Sciatic nerve (tissue), 2 donors: ENCODE data around the gene RBM26. TPM values are rescaled to one million over a fixed set of nuclear protein-coding genes. Genes with fewer than 3 reads are reported as not detected.

Experiments
- ATAC-seq: fragments of 200-7000 bp; cut with Tn5 transposase; one replicate; pipeline ENCODE4 v1.9.1; 2020; ENCODE audit warnings: mild to moderate bottlenecking, moderate library complexity
- DNase-seq: peaks from one replicate; pipeline ENCODE4 v3.0.0-alpha.2; 2020; ENCODE audit warnings: low spot score
- intact Hi-C: fragments of 100-400 bp; cut with DNase I; formaldehyde crosslinking; loops from one replicate; pipeline ENCODE4 v1.14.2; 2022
- total RNA-seq: library from RNA; stranded (reverse); fragmentation: NEBNext Ultra II Directional; extraction: Animal tissue kit (Norgen Biotek cat#: 25700); gene quantifications from one replicate; pipeline ENCODE4 v1.2.1, GENCODE V29; 2021
- donor health status: DM: no; HTN: no; CAD: no.
- donor health status: DM: no; HTN: no; CAD: no.

Gene RBM26
- total RNA-seq, 1 donor from 2014 or later: 65.9 TPM

DNA sequence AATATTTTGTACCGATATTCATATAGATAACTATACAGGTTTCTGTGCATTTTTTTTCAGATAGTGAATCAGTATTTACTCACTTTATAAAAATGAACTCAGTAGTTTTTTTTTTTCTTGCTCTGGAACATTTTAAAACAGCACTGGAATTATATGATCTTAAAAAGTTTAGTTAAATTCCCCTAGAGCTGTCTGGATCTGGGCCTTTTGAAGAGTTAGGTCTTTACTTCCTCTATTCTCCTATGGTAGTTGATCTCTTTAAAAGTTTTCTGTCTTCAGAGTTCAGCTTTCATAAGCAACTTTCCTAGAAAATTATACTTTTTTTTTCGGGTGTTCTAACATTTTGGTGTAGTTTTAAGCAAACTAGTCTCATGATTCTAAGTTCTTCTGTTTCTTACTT lies 21.8 kb upstream of the RBM26 start:
- ATAC-seq: no peak
- intact Hi-C loops: no loop called here
- DNase-seq: no peak

- DNase-seq (no peak), ATAC-seq (no peak)
- intact Hi-C loops: no loop called here
Observed at GRCh38 chr13:79427265-79427664, 21.2 kb upstream of the RBM26 start.

GRCh38 chr13:79423801-79424642 lies 18.0 kb upstream of the RBM26 start:
- intact Hi-C loops: loop anchor here (5.0 kb wide), 1 partner anchor 113 kb away; no protein-coding TSS in a partner anchor
- no peak for ATAC-seq
- DNase-seq: no peak

GRCh38 chr13:79423340-79423739 lies 17.3 kb upstream of the RBM26 start:
- no peak for ATAC-seq
- intact Hi-C loops: loop anchor here (5.0 kb wide), 1 partner anchor 114 kb away; no protein-coding TSS in a partner anchor
- DNase-seq: no peak

GRCh38 chr13:79419365-79419764 lies 13.3 kb upstream of the RBM26 start:
- no peak for ATAC-seq
- intact Hi-C loops: no loop called here
- DNase-seq: no peak

GRCh38 chr13:79417741-79418140 lies 11.7 kb upstream of the RBM26 start:
- ATAC-seq: no peak
- intact Hi-C loops: no loop called here

GRCh38 chr13:79413521-79413920 lies 7.5 kb upstream of the RBM26 start:
- ATAC-seq (no peak), DNase-seq (no peak)
- intact Hi-C loops: no loop called here

More at GRCh38 chr13:79417741-79418140, 11.7 kb upstream of the RBM26 start:
- DNase-seq: no peak

GRCh38 chr13:79409828-79410227 lies 3.8 kb upstream of the RBM26 start:
- DNase-seq (no peak), ATAC-seq (no peak)
- intact Hi-C loops: no loop called here

DNA sequence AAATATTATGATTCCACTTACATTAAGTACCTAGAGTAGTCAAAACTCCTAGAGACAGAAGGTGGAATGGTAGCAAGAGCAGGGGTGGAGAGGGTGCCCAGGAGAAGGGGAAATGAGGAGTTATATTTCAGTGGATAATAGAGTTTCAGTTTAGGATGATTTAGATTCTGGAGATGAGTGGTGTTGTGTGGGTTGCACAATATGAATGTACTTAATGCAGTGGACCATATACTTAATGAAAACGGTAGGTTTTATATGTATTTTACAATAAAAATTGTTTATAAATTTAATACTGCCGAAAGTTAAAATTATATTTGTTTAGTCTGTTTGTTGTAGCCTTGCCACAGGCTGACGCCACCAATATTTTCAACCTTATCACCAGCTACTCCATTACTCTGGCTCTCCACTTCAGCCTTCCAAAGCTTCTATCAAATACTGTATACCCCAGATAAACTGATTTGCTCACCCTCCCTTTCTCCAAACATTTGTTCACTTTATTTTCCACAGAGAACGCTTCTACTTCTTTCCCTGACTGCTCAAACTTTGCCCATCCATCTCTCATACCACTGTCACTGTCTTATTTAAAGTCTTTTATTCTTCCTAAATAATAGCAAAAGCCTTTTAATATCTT lies 1.4 kb upstream of the RBM26 start:
- intact Hi-C loops: no loop called here
- no peak for DNase-seq
- ATAC-seq: no peak

DNA sequence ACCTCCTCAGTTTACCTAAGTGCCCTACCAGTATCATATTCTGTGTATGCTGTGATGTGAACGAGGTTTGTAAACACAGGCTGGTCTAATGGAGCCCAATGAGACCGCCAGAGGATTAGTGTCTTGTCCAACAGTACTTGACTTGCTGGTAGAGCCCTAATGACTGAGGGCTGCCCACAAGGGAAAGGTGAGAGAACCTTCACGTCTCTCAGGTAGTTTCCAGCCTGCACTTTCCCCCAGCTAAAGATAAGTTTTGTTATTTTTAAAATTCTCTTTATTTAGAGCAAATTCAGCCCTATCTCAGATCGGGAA lies 498 bp upstream of the RBM26 start:
- DNase-seq: no peak
- intact Hi-C loops: no loop called here

GRCh38 chr13:79405501-79405830 lies 589 bp downstream of the RBM26 start:
- DNase-seq: peak; percentile 57
- ATAC-seq: no peak
- intact Hi-C loops: no loop called here

More for the DNA sequence above, 498 bp upstream of the RBM26 start:
- ATAC-seq: peak; percentile 61

DNA sequence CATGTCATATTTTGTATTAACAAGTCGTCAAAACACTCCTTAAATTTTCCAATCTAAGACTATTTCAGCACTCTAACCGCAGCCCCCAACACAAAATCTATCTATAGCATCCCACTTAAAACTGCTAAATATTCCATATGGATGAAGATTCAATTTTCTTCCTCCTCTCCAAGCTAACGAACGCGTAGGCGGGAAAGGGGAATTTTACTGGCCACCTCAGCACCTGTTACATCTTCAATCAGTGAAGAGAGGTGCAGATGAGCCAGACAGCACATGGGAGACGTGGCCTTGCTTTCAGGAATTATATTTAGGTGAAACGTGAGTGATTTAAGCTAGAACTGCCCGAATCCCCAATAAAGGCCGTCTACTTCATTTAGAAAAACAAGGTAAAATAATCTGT lies 1.1 kb downstream of the RBM26 start:
- ATAC-seq (no peak), DNase-seq (no peak)
- intact Hi-C loops: no loop called here

GRCh38 chr13:79404361-79404760 lies 1.7 kb downstream of the RBM26 start:
- no peak for ATAC-seq
- DNase-seq: no peak
- intact Hi-C loops: no loop called here

GRCh38 chr13:79403113-79403512 lies 2.9 kb downstream of the RBM26 start:
- ATAC-seq (no peak), DNase-seq (no peak)
- intact Hi-C loops: no loop called here

GRCh38 chr13:79402679-79403078 lies 3.4 kb downstream of the RBM26 start:
- intact Hi-C loops: no loop called here
- DNase-seq (no peak), ATAC-seq (no peak)

DNA sequence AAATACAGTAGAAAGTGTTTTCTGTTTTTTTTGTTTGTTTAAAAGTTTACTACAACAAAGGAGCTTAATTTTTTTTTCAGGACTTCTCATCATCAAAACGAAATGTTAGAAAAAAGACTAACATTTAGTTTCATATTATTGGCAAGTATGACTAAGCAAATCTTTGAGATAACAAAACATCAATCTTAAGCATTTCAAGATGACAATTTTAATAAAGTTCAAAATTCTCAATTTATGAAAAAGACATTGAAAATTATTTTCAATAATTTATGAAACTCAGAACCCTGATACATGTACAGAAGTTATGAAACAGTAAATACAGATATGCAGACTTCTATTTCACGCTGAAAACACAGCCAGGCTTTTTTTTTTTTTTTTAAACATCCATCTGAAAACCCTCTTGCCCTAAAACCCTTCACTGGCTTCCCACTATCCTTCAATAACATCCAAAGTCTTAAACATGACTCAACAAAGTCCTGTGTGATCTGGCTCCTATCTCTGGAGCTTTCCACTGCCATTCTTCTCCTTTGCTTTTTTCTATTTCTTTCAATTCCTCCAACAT lies 3.9 kb downstream of the RBM26 start:
- DNase-seq: no peak
- intact Hi-C loops: no loop called here
- ATAC-seq: no peak

GRCh38 chr13:79401259-79402070 lies 4.6 kb downstream of the RBM26 start:
- intact Hi-C loops: no loop called here
- ATAC-seq (no peak), DNase-seq (no peak)

GRCh38 chr13:79398915-79399314 lies 7.1 kb downstream of the RBM26 start:
- no peak for DNase-seq
- no peak for ATAC-seq
- intact Hi-C loops: no loop called here

GRCh38 chr13:79398127-79398526 lies 7.9 kb downstream of the RBM26 start:
- intact Hi-C loops: no loop called here
- no peak for ATAC-seq
- no peak for DNase-seq

DNA sequence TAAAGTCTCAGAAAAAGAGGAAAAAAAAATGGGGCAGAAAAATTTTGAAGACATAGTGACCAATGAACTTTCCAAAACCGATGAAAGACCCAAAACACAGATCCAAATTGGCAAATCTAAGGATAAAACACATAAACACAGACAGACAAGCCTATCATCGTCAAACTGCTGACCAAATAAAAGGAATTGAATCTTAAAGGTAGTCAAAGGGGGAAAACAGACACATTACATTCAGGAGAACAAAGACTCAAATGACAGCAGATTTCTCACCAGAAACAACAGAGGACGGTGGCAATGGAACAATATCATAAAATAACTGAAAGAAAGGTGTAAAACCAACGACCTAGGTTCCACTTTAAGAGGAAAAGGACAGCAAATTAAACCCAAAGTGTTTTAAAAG lies 10.2 kb downstream of the RBM26 start:
- ATAC-seq: no peak
- intact Hi-C loops: no loop called here

More for the DNA sequence above, 10.2 kb downstream of the RBM26 start:
- no peak for DNase-seq
